Loucy (cell line): ENCODE measurements around the gene ZFAND3.
A peak's percentile ranks its signal among the peaks of the same experiment; 100 is the strongest.

Experiments used
- H2AFZ ChIP-seq: fragments of 200-600 bp; sonication (generic); 2 replicates; pipeline ENCODE4 v1.6.0; 2016; ENCODE audit warnings: antibody characterized with exemption, mild to moderate bottlenecking, low read length, moderate library complexity
- H3F3A ChIP-seq: fragments of 200-600 bp; 2 replicates; pipeline ENCODE4 v1.6.0; 2016; ENCODE audit warnings: antibody characterized with exemption, low read depth, mild to moderate bottlenecking
- H3K27me3 ChIP-seq: fragments of 200-600 bp; sonication (generic); 2 replicates; pipeline ENCODE4 v1.6.1; 2014; ENCODE audit warnings: low read length, mild to moderate bottlenecking; ENCODE audit not compliant: insufficient read depth, poor library complexity, severe bottlenecking
- H3K36me3 ChIP-seq: fragments of 200-600 bp; sonication (generic); 2 replicates; pipeline ENCODE4 v1.6.1; 2016; ENCODE audit warnings: low read length; ENCODE audit not compliant: insufficient read depth
- H3K4me1 ChIP-seq: fragments of 200-600 bp; sonication (generic); 2 replicates; pipeline ENCODE4 v1.5.1; 2014; ENCODE audit warnings: low read length, mild to moderate bottlenecking; ENCODE audit not compliant: insufficient read depth, poor library complexity, severe bottlenecking
- H3K4me2 ChIP-seq: fragments of 200-600 bp; sonication (generic); 2 replicates; pipeline ENCODE4 v1.6.0; 2014; ENCODE audit warnings: antibody characterized with exemption, low read length, low read depth, mild to moderate bottlenecking; ENCODE audit not compliant: poor library complexity, severe bottlenecking
- H3K4me3 ChIP-seq: fragments of 200-600 bp; sonication (generic); 2 replicates; pipeline ENCODE4 v1.5.1; 2014; ENCODE audit warnings: low read length, mild to moderate bottlenecking, mixed read lengths; ENCODE audit not compliant: poor library complexity, severe bottlenecking
- H3K79me2 ChIP-seq: fragments of 200-600 bp; sonication (generic); 2 replicates; pipeline ENCODE4 v1.6.1; 2014; ENCODE audit warnings: low read length; ENCODE audit not compliant: insufficient read depth
- H3K9ac ChIP-seq: fragments of 200-600 bp; sonication (generic); 2 replicates; pipeline ENCODE4 v1.6.0; 2014; ENCODE audit warnings: mild to moderate bottlenecking, low read depth, low read length, moderate library complexity; ENCODE audit not compliant: poor library complexity, severe bottlenecking
- H3K9me2 ChIP-seq: fragments of 200-600 bp; sonication (generic); replicated peaks from 2 replicates; pipeline ENCODE4 v1.6.1; 2016; ENCODE audit warnings: low read depth, low read length, mixed read lengths
- H3K9me3 ChIP-seq: fragments of 200-600 bp; sonication (generic); 2 replicates; pipeline ENCODE4 v1.6.1; 2014; ENCODE audit warnings: mild to moderate bottlenecking, antibody characterized with exemption, low read length, low read depth; ENCODE audit not compliant: insufficient read depth
- H4K20me1 ChIP-seq: fragments of 200-600 bp; sonication (generic); 2 replicates; pipeline ENCODE4 v1.6.0; 2014; ENCODE audit warnings: antibody characterized with exemption, low read length, mild to moderate bottlenecking; ENCODE audit not compliant: insufficient read depth, poor library complexity, severe bottlenecking
- EZH2phosphoT487 ChIP-seq: fragments of 200-600 bp; IDR thresholded peaks from 2 replicates; pipeline ENCODE4 v1.6.1; 2018; ENCODE audit warnings: antibody characterized with exemption, mild to moderate bottlenecking, moderate library complexity, borderline replicate concordance
- TF ChIP-seq, protein P1 (sequence below): fragments of 200-600 bp; sonication (generic); conservative IDR thresholded peaks from 2 replicates; pipeline ENCODE4 v1.5.1; 2014; ENCODE audit warnings: mild to moderate bottlenecking, antibody characterized with exemption, low read length

ZFAND3 gene

DNA sequence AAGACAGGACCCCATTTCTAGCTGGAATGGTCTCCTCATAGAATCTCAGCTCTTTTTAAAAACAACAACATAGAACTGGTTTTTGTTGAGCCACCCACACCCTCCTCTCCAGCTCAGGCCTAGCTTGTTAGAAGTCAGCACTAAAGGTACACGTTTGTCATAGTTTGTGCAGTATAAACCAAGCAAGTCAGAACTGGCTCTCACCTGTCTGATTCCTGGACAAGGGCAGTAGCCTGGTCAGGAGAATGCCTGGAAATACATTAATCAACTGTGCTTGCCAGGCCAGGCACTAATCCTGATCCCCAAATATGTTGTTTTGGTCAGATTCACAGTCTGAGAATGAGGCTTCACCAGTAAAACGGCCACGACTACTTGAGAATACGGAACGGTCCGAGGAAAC lies 296.7 kb downstream of the ZFAND3 start:
- peaks cover 14% of the 10 kb centered on the region for H3K4me1 ChIP-seq
- peaks cover 8% of the 10 kb centered on the region; the same call in 1 of the 2 replicates for H3K79me2 ChIP-seq
- no peaks in the 10 kb centered on the region for H3F3A ChIP-seq
- H3K4me2 ChIP-seq = no peak overlapping the region
- H3K36me3 ChIP-seq = peaks cover 41% of the 10 kb centered on the region; the same call in 1 of the 2 replicates
- no peak overlapping the region for H3K4me3 ChIP-seq
- H3K27me3 ChIP-seq = no peaks in the 10 kb centered on the region
- no peak overlapping the region for H2AFZ ChIP-seq
- no peaks in the 10 kb centered on the region for H4K20me1 ChIP-seq
- H3K9me3 ChIP-seq = no peaks in the 10 kb centered on the region
- TF ChIP-seq, protein P1, sequence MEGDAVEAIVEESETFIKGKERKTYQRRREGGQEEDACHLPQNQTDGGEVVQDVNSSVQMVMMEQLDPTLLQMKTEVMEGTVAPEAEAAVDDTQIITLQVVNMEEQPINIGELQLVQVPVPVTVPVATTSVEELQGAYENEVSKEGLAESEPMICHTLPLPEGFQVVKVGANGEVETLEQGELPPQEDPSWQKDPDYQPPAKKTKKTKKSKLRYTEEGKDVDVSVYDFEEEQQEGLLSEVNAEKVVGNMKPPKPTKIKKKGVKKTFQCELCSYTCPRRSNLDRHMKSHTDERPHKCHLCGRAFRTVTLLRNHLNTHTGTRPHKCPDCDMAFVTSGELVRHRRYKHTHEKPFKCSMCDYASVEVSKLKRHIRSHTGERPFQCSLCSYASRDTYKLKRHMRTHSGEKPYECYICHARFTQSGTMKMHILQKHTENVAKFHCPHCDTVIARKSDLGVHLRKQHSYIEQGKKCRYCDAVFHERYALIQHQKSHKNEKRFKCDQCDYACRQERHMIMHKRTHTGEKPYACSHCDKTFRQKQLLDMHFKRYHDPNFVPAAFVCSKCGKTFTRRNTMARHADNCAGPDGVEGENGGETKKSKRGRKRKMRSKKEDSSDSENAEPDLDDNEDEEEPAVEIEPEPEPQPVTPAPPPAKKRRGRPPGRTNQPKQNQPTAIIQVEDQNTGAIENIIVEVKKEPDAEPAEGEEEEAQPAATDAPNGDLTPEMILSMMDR = no peak
- no peak for TF ChIP-seq EZH2phosphoT487
- no peak overlapping the region for H3K9ac ChIP-seq
- H3K9me2 ChIP-seq = no peaks in the 10 kb centered on the region

- peaks cover 45% of the 10 kb centered on the region; the same call in 1 of the 2 replicates for H3K36me3 ChIP-seq
- no peaks in the 10 kb centered on the region for H3K9me3 ChIP-seq
- TF ChIP-seq EZH2phosphoT487 = no peak
- TF ChIP-seq, protein P1 = no peak
- no peaks in the 10 kb centered on the region for H3K27me3 ChIP-seq
- H4K20me1 ChIP-seq = no peaks in the 10 kb centered on the region
- H3K4me1 ChIP-seq = peaks cover 14% of the 10 kb centered on the region
- H3K9me2 ChIP-seq = no peaks in the 10 kb centered on the region
- peaks cover 8% of the 10 kb centered on the region; the same call in 1 of the 2 replicates for H3K79me2 ChIP-seq
- H3K4me3 ChIP-seq = no peak overlapping the region
- H2AFZ ChIP-seq = no peak overlapping the region
- no peaks in the 10 kb centered on the region for H3F3A ChIP-seq
- H3K4me2 ChIP-seq = peak overlapping the region; percentile 22
- no peak overlapping the region for H3K9ac ChIP-seq
Observed at GRCh38 chr6:38117281-38117680, 297.8 kb downstream of the ZFAND3 start.

DNA sequence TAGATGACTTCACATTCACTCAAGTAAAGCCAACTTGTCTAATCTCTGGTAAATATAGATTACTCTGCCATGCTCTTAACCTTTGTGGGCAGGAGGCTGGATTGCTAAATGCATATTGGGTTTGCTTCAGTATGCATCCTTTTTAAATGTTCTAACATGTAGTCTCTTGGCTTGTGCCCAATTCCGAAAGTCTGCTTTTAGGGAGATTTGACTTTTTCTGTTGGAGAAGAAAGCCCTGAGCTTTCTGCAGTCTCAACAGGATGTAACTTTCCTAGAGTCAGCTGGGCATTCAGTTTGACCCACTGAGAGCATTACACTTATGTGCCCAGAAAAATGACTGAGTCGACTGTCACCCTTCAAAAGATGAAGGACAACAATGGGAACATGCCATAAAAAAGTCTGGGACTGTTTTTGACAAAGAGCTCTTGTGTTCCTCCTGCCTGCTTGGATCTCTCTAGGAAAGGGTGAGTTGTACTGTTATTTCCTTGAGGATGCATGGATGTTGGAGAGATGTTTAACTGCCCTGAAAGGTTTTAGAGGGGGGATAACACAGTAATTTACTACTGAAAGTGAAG lies 299.4 kb downstream of the ZFAND3 start:
- Histone ChIP-seq H3K4me2 (no peak overlapping the region), H3K9me3 (no peaks in the 10 kb centered on the region), H3K9ac (no peak overlapping the region), H3K4me1 (peaks cover 14% of the 10 kb centered on the region), H3K27me3 (no peaks in the 10 kb centered on the region), H3K79me2 (peaks cover 7% of the 10 kb centered on the region; the same call in 1 of the 2 replicates), H3K36me3 (peaks cover 52% of the 10 kb centered on the region; the same call in 1 of the 2 replicates), H2AFZ (no peak overlapping the region), H3K4me3 (no peak overlapping the region), H4K20me1 (no peaks in the 10 kb centered on the region), H3K9me2 (no peaks in the 10 kb centered on the region), H3F3A (no peaks in the 10 kb centered on the region)
- no peak for TF ChIP-seq EZH2phosphoT487
- TF ChIP-seq, protein P1 = no peak
